Vagina (tissue), 2 donors: Measurements from ENCODE around the gene ZGLP1. TPM values are rescaled to one million over a fixed set of nuclear protein-coding genes. Genes with fewer than 3 reads are reported as not detected.

ENCODE experiments used
- DNase-seq, 2 donors: peaks; one replicate each; pipeline ENCODE4 v3.0.0-alpha.2; 2017; ENCODE audit errors: extremely low spot score in 2 of 2
- H3K27ac ChIP-seq: fragments of 200-600 bp; sonication (generic); one replicate; pipeline ENCODE4 v1.5.1; 2019
- H3K27me3 ChIP-seq: fragments of 200-600 bp; sonication (generic); one replicate; pipeline ENCODE4 v1.5.1; 2019
- H3K36me3 ChIP-seq, 2 donors: fragments of 200-600 bp; sonication (generic); one replicate each; pipeline ENCODE4 v1.5.1; 2017 to 2019
- H3K4me1 ChIP-seq: fragments of 200-600 bp; sonication (generic); one replicate; pipeline ENCODE4 v1.5.1; 2019
- H3K4me3 ChIP-seq, 2 donors: fragments of 200-600 bp; sonication (generic); 1 replicate in 1 of 2; 2 replicates in 1 of 2; pipeline ENCODE4 v1.5.1; 2016 to 2019
- H3K9me3 ChIP-seq: fragments of 200-600 bp; sonication (generic); one replicate; pipeline ENCODE4 v1.5.1; 2019
- CTCF ChIP-seq, 3 experiments: fragments of 450-650 bp in 2 of 3; fragments of 200-600 bp in 1 of 3; sonication (generic) in 1 of 3; IDR thresholded peaks; one replicate each; pipeline ENCODE4 v1.5.1; 2017 to 2019; ENCODE audit warnings: antibody characterized with exemption in 3 of 3, mild to moderate bottlenecking in 2 of 3, moderate library complexity in 2 of 3
- POLR2A ChIP-seq, 2 donors: fragments of 450-650 bp; IDR thresholded peaks; one replicate each; pipeline ENCODE4 v1.6.1; 2017; ENCODE audit warnings: antibody characterized with exemption in 2 of 2, mild to moderate bottlenecking in 2 of 2, moderate library complexity in 2 of 2
- POLR2AphosphoS5 ChIP-seq, 2 donors: sonication (generic); formaldehyde crosslinking; IDR thresholded peaks; one replicate each; pipeline ENCODE4 v1.9.0; 2017; ENCODE audit warnings: antibody characterized with exemption in 2 of 2, mild to moderate bottlenecking in 2 of 2, low read depth in 1 of 2; ENCODE audit not compliant: insufficient read depth in 1 of 2
- intact Hi-C: fragments of 100-400 bp; cut with DNase I; formaldehyde crosslinking; loops from one replicate; pipeline ENCODE4 v1.15.1; 2023
- total RNA-seq: library from RNA; depleted of rRNA; stranded (reverse); fragments of >200 nt; gene quantifications from one replicate; pipeline ENCODE4 v1.2.3, GENCODE V29; 2016

ZGLP1 gene
- total RNA-seq, 1 donor from 2014 or later = 5.2 TPM

GRCh38 chr19:10295847-10296591 is 13.6 kb downstream of the ZGLP1 start:
- peak overlapping the region; percentile 1 to 30 for H3K4me3 ChIP-seq
- H3K36me3 ChIP-seq = no peaks in the 10 kb centered on the region
- peaks cover 40% of the 10 kb centered on the region for H3K4me1 ChIP-seq
- intact Hi-C loops = no loop called here
- H3K9me3 ChIP-seq = no peaks in the 10 kb centered on the region
- no peak overlapping the region for H3K27ac ChIP-seq
- peaks cover 18% of the 10 kb centered on the region for H3K27me3 ChIP-seq
- TF ChIP-seq CTCF (IDR thresholded peaks at IDR 0.05) (no peak), POLR2AphosphoS5 (IDR thresholded peaks at IDR 0.05; ENCODE audit: insufficient read depth in 1 of 2, low read depth in 1 of 2) (no peak), POLR2A (IDR thresholded peaks at IDR 0.05) (no peak)
- DNase-seq = no peak

DNA sequence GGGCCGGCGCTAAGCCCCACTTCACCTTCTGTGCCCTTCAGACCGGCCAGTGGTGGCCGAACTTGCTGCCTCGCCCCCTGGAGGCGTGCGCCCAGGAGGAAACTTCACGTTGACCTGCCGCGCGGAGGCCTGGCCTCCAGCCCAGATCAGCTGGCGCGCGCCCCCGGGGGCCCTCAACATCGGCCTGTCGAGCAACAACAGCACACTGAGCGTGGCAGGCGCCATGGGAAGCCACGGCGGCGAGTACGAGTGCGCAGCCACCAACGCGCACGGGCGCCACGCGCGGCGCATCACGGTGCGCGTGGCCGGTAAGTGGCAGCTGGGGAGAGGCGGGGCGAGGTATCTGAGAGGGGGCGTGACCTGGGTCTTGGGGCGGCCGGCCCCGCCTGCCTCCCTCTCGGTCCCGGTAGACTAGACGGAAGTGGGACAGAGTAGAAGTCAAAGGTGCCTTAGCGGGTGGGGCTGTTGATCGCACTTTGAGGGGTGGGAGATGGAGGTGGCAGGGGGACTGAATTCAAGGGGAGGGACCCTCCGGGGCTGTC is 14.2 kb downstream of the ZGLP1 start:
- H3K4me1 ChIP-seq = peaks cover 47% of the 10 kb centered on the region
- no peak for TF ChIP-seq POLR2AphosphoS5 (IDR thresholded peaks at IDR 0.05; ENCODE audit: insufficient read depth in 1 of 2, low read depth in 1 of 2)
- TF ChIP-seq POLR2A (IDR thresholded peaks at IDR 0.05) = no peak
- no peak for TF ChIP-seq CTCF (IDR thresholded peaks at IDR 0.05)
- DNase-seq = peak in 1 of 2 donors; percentile 91
- no peaks in the 10 kb centered on the region for H3K36me3 ChIP-seq
- peaks cover 18% of the 10 kb centered on the region for H3K27me3 ChIP-seq
- H3K9me3 ChIP-seq = no peaks in the 10 kb centered on the region
- intact Hi-C loops = no loop called here
- H3K4me3 ChIP-seq = peak overlapping the region; percentile 1 to 30
- H3K27ac ChIP-seq = no peak overlapping the region

DNA sequence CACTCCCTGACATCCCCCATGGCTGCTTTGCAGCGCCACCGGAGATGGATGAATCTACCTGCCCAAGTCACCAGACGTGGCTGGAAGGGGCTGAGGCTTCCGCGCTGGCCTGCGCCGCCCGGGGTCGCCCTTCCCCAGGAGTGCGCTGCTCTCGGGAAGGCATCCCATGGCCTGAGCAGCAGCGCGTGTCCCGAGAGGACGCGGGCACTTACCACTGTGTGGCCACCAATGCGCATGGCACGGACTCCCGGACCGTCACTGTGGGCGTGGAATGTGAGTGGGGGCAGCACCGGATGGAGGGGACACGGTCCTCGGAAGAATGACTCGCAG is 15.3 kb downstream of the ZGLP1 start:
- TF ChIP-seq POLR2AphosphoS5 (IDR thresholded peaks at IDR 0.05; ENCODE audit: insufficient read depth in 1 of 2, low read depth in 1 of 2) (no peak), CTCF (IDR thresholded peaks at IDR 0.05) (no peak), POLR2A (IDR thresholded peaks at IDR 0.05) (no peak)
- Histone ChIP-seq H3K4me3 (no peak overlapping the region), H3K27ac (no peak overlapping the region), H3K27me3 (peaks cover 19% of the 10 kb centered on the region), H3K36me3 (no peaks in the 10 kb centered on the region), H3K4me1 (peaks cover 57% of the 10 kb centered on the region), H3K9me3 (no peaks in the 10 kb centered on the region)
- no peak for DNase-seq
- intact Hi-C loops = no loop called here

DNA sequence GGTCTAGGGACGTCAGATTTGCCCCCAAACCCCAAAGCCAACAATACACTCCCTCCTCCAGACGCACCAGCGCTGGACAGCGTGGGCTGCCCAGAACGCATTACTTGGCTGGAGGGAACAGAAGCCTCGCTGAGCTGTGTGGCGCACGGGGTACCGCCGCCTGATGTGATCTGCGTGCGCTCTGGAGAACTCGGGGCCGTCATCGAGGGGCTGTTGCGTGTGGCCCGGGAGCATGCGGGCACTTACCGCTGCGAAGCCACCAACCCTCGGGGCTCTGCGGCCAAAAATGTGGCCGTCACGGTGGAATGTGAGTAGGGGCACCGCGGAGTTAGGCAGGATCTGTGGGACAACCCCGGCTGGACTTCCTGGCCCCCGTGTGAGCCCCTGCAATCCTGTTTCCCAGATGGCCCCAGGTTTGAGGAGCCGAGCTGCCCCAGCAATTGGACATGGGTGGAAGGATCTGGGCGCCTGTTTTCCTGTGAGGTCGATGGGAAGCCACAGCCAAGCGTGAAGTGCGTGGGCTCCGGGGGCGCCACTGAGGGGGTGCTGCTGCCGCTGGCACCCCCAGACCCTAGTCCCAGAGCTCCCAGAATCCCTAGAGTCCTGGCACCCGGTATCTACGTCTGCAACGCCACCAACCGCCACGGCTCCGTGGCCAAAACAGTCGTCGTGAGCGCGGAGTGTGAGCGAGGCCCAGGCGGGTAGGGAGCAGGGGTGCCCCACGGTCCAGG is 15.8 kb downstream of the ZGLP1 start:
- TF ChIP-seq CTCF (IDR thresholded peaks at IDR 0.05) = no peak
- DNase-seq = no peak
- no peaks in the 10 kb centered on the region for H3K9me3 ChIP-seq
- no peaks in the 10 kb centered on the region for H3K36me3 ChIP-seq
- intact Hi-C loops = no loop called here
- peaks cover 63% of the 10 kb centered on the region for H3K4me1 ChIP-seq
- H3K4me3 ChIP-seq = no peak overlapping the region
- peaks cover 24% of the 10 kb centered on the region for H3K27me3 ChIP-seq
- H3K27ac ChIP-seq = no peak overlapping the region
